HCT116 (cell line): ENCODE data around the gene RAI14. TPM values are rescaled to one million over a fixed set of nuclear protein-coding genes. Genes with fewer than 3 reads are reported as not detected.

Experiments
- ATAC-seq: fragments of 200-7000 bp; cut with Tn5 transposase; 2 replicates; pipeline ENCODE4 v1.9.1; 2020; ENCODE audit warnings: mild to moderate bottlenecking, moderate library complexity
- BruUV-seq: library from RNA; stranded (reverse); fragments of 400-500 nt; replicated peaks from 2 replicates; lab custom pipeline; 2021; lab: Mats Ljungman, UMichigan
- CTCF ChIA-PET: fragments of 300-600 bp; sonication (Branson Sonifier 250); formaldehyde crosslinking; loops from one replicate; lab custom pipeline; 2021; ENCODE audit warnings: antibody characterized with exemption; lab: Charles Lee
- POLR2A ChIA-PET: fragments of 300-600, 350-600 bp; sonication (Branson Sonifier 250); formaldehyde crosslinking; loops from one replicate; lab custom pipeline; 2021; ENCODE audit warnings: antibody characterized with exemption; lab: Charles Lee
- RAD21 ChIA-PET, 2 experiments: fragments of 300-600 bp; sonication (Branson Sonifier 250); formaldehyde crosslinking; loops; one replicate each; lab custom pipeline; 2023; ENCODE audit warnings: low total read pairs in 2 of 2; ENCODE audit not compliant: uncharacterized antibody in 2 of 2, unreplicated experiment in 2 of 2, low non-redundant PET in 1 of 2; lab: Charles Lee
- DNase-seq: peaks from one replicate; pipeline ENCODE4 v3.0.0-alpha.2; 2010; ENCODE audit warnings: low read depth, low spot score
- H2AFZ ChIP-seq: fragments of 200-600 bp; shearing (Covaris generic), sonication (generic); 2 replicates; pipeline ENCODE4 v1.6.1; 2017; ENCODE audit warnings: low read depth, mixed run types, mixed read lengths, antibody characterized with exemption, low read length; ENCODE audit not compliant: poor library complexity, severe bottlenecking
- H3K27ac ChIP-seq: 2 replicates; pipeline ENCODE4 v1.5.1; 2012; ENCODE audit warnings: low read depth, low read length
- H3K27me3 ChIP-seq: fragments of 200-600 bp; sonication (generic); 2 replicates; pipeline ENCODE4 v1.6.1; 2016; ENCODE audit warnings: mixed run types, low read length, mixed read lengths; ENCODE audit not compliant: insufficient read depth
- H3K36me3 ChIP-seq, 2 experiments: fragments of 200-500 bp in 1 of 2; fragments of 200-600 bp in 1 of 2; sonication (Bioruptor generic) in 1 of 2; sonication (generic) in 1 of 2; 2 replicates each; pipeline versions ENCODE4 v1.5.1 to v1.6.1; 2014 to 2016; ENCODE audit warnings: low read length in 2 of 2, inconsistent platforms in 1 of 2, mixed read lengths in 1 of 2, mixed run types in 1 of 2; ENCODE audit not compliant: insufficient read depth in 2 of 2, control insufficient read depth in 1 of 2
- H3K4me1 ChIP-seq, 2 experiments: fragments of 200-600 bp in 1 of 2; sonication (generic) in 1 of 2; 2 replicates each; pipeline versions ENCODE4 v1.5.1 to v1.6.1; 2012 to 2017; ENCODE audit warnings: low read length in 2 of 2, inconsistent platforms in 1 of 2, mild to moderate bottlenecking in 1 of 2, mixed read lengths in 1 of 2, mixed run types in 1 of 2, moderate library complexity in 1 of 2; ENCODE audit not compliant: insufficient read depth in 2 of 2, control insufficient read depth in 1 of 2
- H3K4me2 ChIP-seq: fragments of 200-600 bp; sonication (generic); 2 replicates; pipeline ENCODE4 v1.6.1; 2017; ENCODE audit warnings: mixed run types, low read length, mixed read lengths
- H3K4me3 ChIP-seq, 2 experiments: fragments of 200-600 bp in 1 of 2; sonication (generic) in 1 of 2; replicated peaks in 1 of 2; 2 replicates each; pipeline ENCODE4 v1.5.1; 2011 to 2016; ENCODE audit warnings: low read length in 2 of 2, control low read depth in 1 of 2, low read depth in 1 of 2, mild to moderate bottlenecking in 1 of 2, mixed read lengths in 1 of 2, mixed run types in 1 of 2
- H3K79me2 ChIP-seq: fragments of 200-600 bp; sonication (generic); 2 replicates; pipeline ENCODE4 v1.6.1; 2017; ENCODE audit warnings: mild to moderate bottlenecking, mixed run types, low read length, moderate library complexity, mixed read lengths; ENCODE audit not compliant: insufficient read depth
- H3K9ac ChIP-seq: fragments of 200-600 bp; sonication (generic); 2 replicates; pipeline ENCODE4 v1.6.1; 2016; ENCODE audit warnings: low read length, mixed read lengths
- H3K9me2 ChIP-seq: fragments of 200-600 bp; sonication (generic), shearing (Covaris generic); 2 replicates; pipeline ENCODE4 v1.6.1; 2017; ENCODE audit warnings: mixed run types, mild to moderate bottlenecking, moderate library complexity; ENCODE audit not compliant: insufficient read depth
- H3K9me3 ChIP-seq, 2 experiments: fragments of 200-500 bp in 1 of 2; fragments of 200-600 bp in 1 of 2; sonication (Bioruptor generic) in 1 of 2; sonication (generic) in 1 of 2; 2 replicates each; pipeline ENCODE4 v1.6.1; 2014 to 2017; ENCODE audit warnings: low read length in 2 of 2, mixed read lengths in 2 of 2, inconsistent platforms in 1 of 2, low read depth in 1 of 2, mild to moderate bottlenecking in 1 of 2, mixed run types in 1 of 2, moderate library complexity in 1 of 2; ENCODE audit not compliant: control insufficient read depth in 1 of 2, insufficient read depth in 1 of 2
- H4K20me1 ChIP-seq: fragments of 200-600 bp; sonication (generic), shearing (Covaris generic); 2 replicates; pipeline ENCODE4 v1.6.1; 2017; ENCODE audit warnings: mixed run types, mild to moderate bottlenecking, moderate library complexity; ENCODE audit not compliant: insufficient read depth
- ATF3 ChIP-seq: IDR thresholded peaks from 2 replicates; pipeline ENCODE4 v1.6.1; 2012
- CBX3 ChIP-seq: IDR thresholded peaks from 2 replicates; pipeline ENCODE4 v1.6.1; 2012; ENCODE audit warnings: low read depth
- CTCF ChIP-seq, 3 experiments: fragments of 200-600 bp in 1 of 3; sonication (generic) in 1 of 3; IDR thresholded peaks in 2 of 3; conservative IDR thresholded peaks in 1 of 3; 2 replicates each; pipeline ENCODE4 v1.5.1; 2012 to 2017; ENCODE audit warnings: low read depth in 2 of 3, low read length in 2 of 3, antibody characterized with exemption in 1 of 3, borderline replicate concordance in 1 of 3, control low read depth in 1 of 3, mild to moderate bottlenecking in 1 of 3, mixed read lengths in 1 of 3, mixed run types in 1 of 3, moderate library complexity in 1 of 3; ENCODE audit not compliant: insufficient read depth in 1 of 3
- ELF1 ChIP-seq: IDR thresholded peaks from 2 replicates; pipeline ENCODE4 v1.6.1; 2012; ENCODE audit warnings: low read depth, borderline replicate concordance
- EZH2 ChIP-seq: fragments of 200-600 bp; sonication (generic); IDR thresholded peaks from 2 replicates; pipeline ENCODE4 v1.6.1; 2017; ENCODE audit warnings: antibody characterized with exemption, mixed run types
- EZH2phosphoT487 ChIP-seq: fragments of 200-600 bp; IDR thresholded peaks from 2 replicates; pipeline ENCODE4 v1.6.1; 2018; ENCODE audit warnings: antibody characterized with exemption, borderline replicate concordance
- JUND ChIP-seq: IDR thresholded peaks from 2 replicates; pipeline ENCODE4 v1.6.1; 2012
- MAX ChIP-seq: IDR thresholded peaks from 2 replicates; pipeline ENCODE4 v1.6.1; 2012
- REST ChIP-seq: IDR thresholded peaks from 2 replicates; pipeline ENCODE4 v1.6.1; 2012; ENCODE audit warnings: low read depth
- TCF7L2 ChIP-seq: IDR thresholded peaks from 2 replicates; pipeline ENCODE4 v1.7.0; 2011; ENCODE audit warnings: borderline replicate concordance, inconsistent platforms; ENCODE audit not compliant: insufficient read depth, insufficient read length; ENCODE audit errors: extremely low read depth
- ZFX ChIP-seq: fragments of 450-650 bp; IDR thresholded peaks from 2 replicates; pipeline ENCODE4 v1.6.1; 2017
- intact Hi-C: fragments of 100-400 bp; cut with micrococcal nuclease; formaldehyde crosslinking; loops from 2 replicates; pipeline ENCODE4 v1.10.0; 2022
- total RNA-seq: library from RNA; stranded (reverse); gene quantifications from one replicate; pipeline ENCODE4 v1.2.1, GENCODE V29; 2021; ENCODE audit not compliant: unreplicated experiment

RAI14 gene
- total RNA-seq, 1 experiment from 2014 or later, result 47.9 TPM

GRCh38 chr5:34866989-34867471 is 210.9 kb downstream of the RAI14 start:
- Histone ChIP-seq H3K27me3 (no peaks in the 10 kb centered on the region), H3K9ac (no peak overlapping the region), H3K4me2 (no peak overlapping the region), H3K27ac (no peak overlapping the region), H3K9me2 (no peaks in the 10 kb centered on the region), H3K79me2 (no peaks in the 10 kb centered on the region), H3K4me1 (no peaks in the 10 kb centered on the region), H3K9me3 (no peaks in the 10 kb centered on the region), H4K20me1 (no peaks in the 10 kb centered on the region), H2AFZ (no peak overlapping the region), H3K4me3 (no peak overlapping the region), H3K36me3 (no peaks in the 10 kb centered on the region)
- RAD21 ChIA-PET, result no interaction called here
- DNase-seq (no peak), ATAC-seq (no peak)
- POLR2A ChIA-PET, result no interaction called here
- intact Hi-C loops, result no loop called here
- CTCF ChIA-PET, result no interaction called here
- TF ChIP-seq CBX3, result no peak
- TF ChIP-seq EZH2, result no peak
- no peak for TF ChIP-seq JUND
- no peak for TF ChIP-seq MAX
- TF ChIP-seq ATF3, result no peak
- no TSS peak for BruUV-seq

- no peaks in the 10 kb centered on the region for H3K27me3 ChIP-seq
- no peaks in the 10 kb centered on the region for H3K9me3 ChIP-seq
- H3K4me1 ChIP-seq, result no peaks in the 10 kb centered on the region
- H3K79me2 ChIP-seq, result no peaks in the 10 kb centered on the region
- TF ChIP-seq MAX (no peak), ZFX (no peak), REST (no peak), TCF7L2 (no peak), CTCF (IDR thresholded peaks at IDR 0.05 in 2 of 3, conservative IDR thresholded peaks at IDR 0.05 in 1 of 3; ENCODE audit: borderline replicate concordance in 1 of 3, insufficient read depth in 1 of 3, low read depth in 2 of 3, low read length in 2 of 3) (no peak), ATF3 (no peak), ELF1 (no peak), EZH2phosphoT487 (no peak)
- ChIA-PET RAD21 (no interaction called here), POLR2A (no interaction called here), CTCF (no interaction called here)
- intact Hi-C loops, result no loop called here
- ATAC-seq (no peak), DNase-seq (no peak)
- no peak overlapping the region for H3K4me3 ChIP-seq
- no peak overlapping the region for H3K9ac ChIP-seq
- H4K20me1 ChIP-seq, result no peaks in the 10 kb centered on the region
- no TSS peak for BruUV-seq
- no peaks in the 10 kb centered on the region for H3K9me2 ChIP-seq
- H2AFZ ChIP-seq, result no peak overlapping the region
- H3K27ac ChIP-seq, result no peak overlapping the region
- no peaks in the 10 kb centered on the region for H3K36me3 ChIP-seq
- no peak overlapping the region for H3K4me2 ChIP-seq
These were observed 211.5 kb downstream of the RAI14 start for GRCh38 chr5:34867660-34868059.
